AG04449 (cell line): ENCODE data around the gene TMTC1.

ENCODE experiments used
- CTCF ChIA-PET: fragments of 350-600 bp; formaldehyde crosslinking; extraction: SDS; loops from one replicate; lab custom pipeline; 2021; ENCODE audit warnings: antibody characterized with exemption; lab: Yijun Ruan, JAX
- POLR2A ChIA-PET: fragments of 400-600, 350-600 bp; formaldehyde crosslinking; extraction: SDS; loops from one replicate; lab custom pipeline; 2020; ENCODE audit warnings: antibody characterized with exemption, inconsistent platforms; lab: Yijun Ruan, JAX
- DNase-seq: peaks from one replicate; pipeline ENCODE4 v3.0.0-alpha.2; 2010; ENCODE audit warnings: low read depth, low spot score
- H3K4me3 ChIP-seq: 2 replicates; pipeline ENCODE4 v1.5.1; 2011; ENCODE audit warnings: low read depth, mild to moderate bottlenecking, control low read depth, low read length
- CTCF ChIP-seq: IDR thresholded peaks from one replicate; pipeline ENCODE4 v1.5.1; 2011; ENCODE audit warnings: mild to moderate bottlenecking, moderate library complexity, low read length, control low read depth, inconsistent platforms; ENCODE audit not compliant: insufficient read depth; ENCODE audit errors: missing control alignments

TMTC1 gene

GRCh38 chr12:29656762-29657538 lies 126.8 kb downstream of the TMTC1 start:
- no peak for DNase-seq
- CTCF ChIA-PET = no interaction called here
- no peak overlapping the region for H3K4me3 ChIP-seq
- TF ChIP-seq CTCF = no peak
- POLR2A ChIA-PET = no interaction called here

GRCh38 chr12:29655861-29656260 lies 127.9 kb downstream of the TMTC1 start:
- DNase-seq = no peak
- no peak overlapping the region for H3K4me3 ChIP-seq
- POLR2A ChIA-PET = no interaction called here
- TF ChIP-seq CTCF = no peak
- CTCF ChIA-PET = no interaction called here

- DNase-seq = no peak
- ChIA-PET POLR2A (no interaction called here), CTCF (no interaction called here)
- H3K4me3 ChIP-seq = no peak overlapping the region
- no peak for TF ChIP-seq CTCF
Observed at GRCh38 chr12:29653286-29653685, 130.5 kb downstream of the TMTC1 start.

GRCh38 chr12:29650371-29650770 lies 133.4 kb downstream of the TMTC1 start:
- POLR2A ChIA-PET = no interaction called here
- H3K4me3 ChIP-seq = no peak overlapping the region
- DNase-seq = no peak
- no peak for TF ChIP-seq CTCF
- CTCF ChIA-PET = no interaction called here

- ChIA-PET POLR2A (no interaction called here), CTCF (no interaction called here)
- no peak for DNase-seq
- H3K4me3 ChIP-seq = no peak overlapping the region
- no peak for TF ChIP-seq CTCF
Observed at GRCh38 chr12:29649722-29650121, 134.0 kb downstream of the TMTC1 start.

- no peak for TF ChIP-seq CTCF
- no peak overlapping the region for H3K4me3 ChIP-seq
- DNase-seq = no peak
- CTCF ChIA-PET = no interaction called here
- POLR2A ChIA-PET = no interaction called here
Observed at GRCh38 chr12:29644536-29645162, 139.1 kb downstream of the TMTC1 start.
